HG02981 (cell line): ENCODE measurements around the gene ATF6.
"Not testable (repeated sequence)": the region's sequence is repeated elsewhere in the genome, so short reads cannot be mapped to it uniquely, and the experiment has no call there.

ENCODE experiments used
- ATAC-seq: cut with Tn5 transposase; IDR thresholded peaks from one replicate; pipeline ENCODE4 v1.9.1; 2021; ENCODE audit warnings: mild to moderate bottlenecking, moderate library complexity; ENCODE audit not compliant: unreplicated experiment

ATF6 gene

DNA sequence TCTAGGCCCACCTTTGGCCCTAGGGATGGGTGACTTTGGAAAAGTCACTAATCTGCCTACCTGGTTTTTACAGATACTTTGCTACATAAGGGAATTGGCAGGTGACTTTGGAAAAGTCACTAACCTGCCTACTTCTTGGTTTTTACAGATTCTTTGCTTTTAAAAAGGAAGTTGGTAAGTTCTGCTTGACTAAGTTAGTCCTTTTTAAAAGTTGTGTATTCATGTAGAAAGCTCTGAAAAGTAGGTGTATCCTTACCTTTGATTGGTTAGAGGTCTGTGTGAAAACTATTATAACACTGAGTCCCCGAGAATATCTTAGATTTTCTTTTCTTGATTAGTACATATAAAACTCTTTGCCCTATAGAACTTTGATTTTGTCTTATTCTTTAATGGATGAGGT is 12.4 kb downstream of the ATF6 start:
- ATAC-seq = no peak

DNA sequence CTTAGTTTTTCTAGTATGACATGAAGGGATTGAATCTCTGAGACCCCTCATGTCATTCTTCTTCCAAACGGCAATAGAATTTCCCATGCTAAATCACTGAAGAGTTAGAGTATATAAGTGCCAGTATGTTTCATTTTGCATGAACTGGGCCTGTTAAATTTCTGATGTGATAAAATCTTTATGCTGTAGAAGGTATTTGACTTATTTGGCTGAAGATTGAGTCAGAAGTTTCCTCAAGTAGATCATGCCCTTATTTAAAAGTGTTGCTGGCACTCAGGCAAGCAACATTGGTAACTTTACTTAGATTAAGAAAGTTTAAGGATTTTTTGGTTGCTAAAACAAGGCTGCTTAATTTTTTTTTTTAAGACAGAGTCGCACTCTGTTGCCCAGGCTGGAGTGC is 13.3 kb downstream of the ATF6 start:
- no peak for ATAC-seq

DNA sequence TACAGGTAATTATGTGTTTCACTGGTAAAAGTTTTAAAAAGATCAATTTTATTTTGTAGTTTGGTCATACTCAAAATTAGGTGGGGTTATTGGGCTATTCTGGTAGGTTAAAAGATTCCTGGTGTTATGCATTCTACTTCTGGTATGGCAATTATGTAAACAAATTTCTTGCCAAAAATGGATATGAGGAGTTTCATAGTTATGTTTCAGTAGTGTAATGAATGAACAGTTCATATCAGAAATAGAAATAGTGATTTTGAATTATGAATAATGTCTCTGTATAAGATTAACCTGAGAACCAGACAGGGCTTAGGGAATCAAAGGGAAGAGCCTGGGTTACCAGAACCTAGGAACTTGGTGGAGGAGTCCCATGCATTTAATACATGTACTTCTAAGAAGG is 15.9 kb downstream of the ATF6 start:
- ATAC-seq = peak; percentile 50

DNA sequence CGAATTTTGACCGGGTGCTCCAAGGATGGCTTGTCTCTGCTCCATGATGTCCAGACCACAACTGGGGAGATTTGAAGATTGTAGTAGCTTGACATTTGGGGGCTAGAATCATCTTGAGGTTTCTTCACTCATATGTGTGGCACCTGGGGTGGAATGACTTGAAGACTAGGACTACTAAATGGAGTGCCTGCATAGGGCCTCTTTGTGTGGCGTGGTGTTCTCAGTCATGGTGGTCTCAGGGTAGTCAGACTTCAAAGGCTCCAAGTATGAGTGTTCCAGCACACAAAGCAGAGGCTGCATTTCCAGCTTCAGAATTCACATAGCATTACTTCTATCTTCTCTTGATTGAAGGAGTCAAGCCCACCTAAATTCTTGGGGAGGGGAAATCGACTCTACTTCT is 16.8 kb downstream of the ATF6 start:
- no peak for ATAC-seq

DNA sequence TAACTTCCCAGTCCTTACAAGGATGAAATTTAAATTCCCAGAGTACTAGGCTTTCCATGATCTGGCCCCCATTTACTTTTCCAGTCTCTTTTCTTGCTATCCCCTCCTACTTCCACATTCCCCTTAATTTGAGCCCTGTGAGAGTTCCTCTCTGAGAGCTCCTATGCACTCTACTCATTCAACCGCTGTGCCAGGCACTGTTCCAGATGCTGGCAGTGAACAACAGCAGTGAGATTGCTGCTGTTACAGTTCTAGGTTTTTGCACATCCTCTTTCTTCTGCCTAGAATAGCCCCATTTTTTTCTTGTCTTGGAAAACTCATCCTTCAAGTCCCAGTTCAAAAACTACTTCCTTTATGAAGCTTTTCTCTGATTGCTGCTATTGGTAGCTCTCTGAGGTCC is 18.8 kb downstream of the ATF6 start:
- ATAC-seq = no peak

DNA sequence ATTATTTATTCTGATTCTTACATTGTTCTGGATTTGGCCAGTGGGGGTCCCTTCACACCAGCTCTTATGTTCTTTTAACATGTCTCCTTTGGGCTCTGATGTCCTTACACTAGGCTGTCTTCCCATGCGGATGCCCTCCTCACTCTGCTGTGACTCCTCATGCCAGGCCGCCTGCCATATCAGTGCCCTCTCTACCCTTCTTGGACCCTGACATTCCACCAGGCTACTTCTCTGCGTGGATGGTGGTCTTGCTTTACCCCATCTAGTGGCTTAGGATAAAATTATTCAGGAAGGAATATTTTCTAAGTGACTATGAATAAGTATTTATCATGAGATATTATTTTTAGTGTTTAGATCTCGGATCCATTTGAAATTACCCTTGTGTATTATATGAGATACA is 21.2 kb downstream of the ATF6 start:
- no peak for ATAC-seq

DNA sequence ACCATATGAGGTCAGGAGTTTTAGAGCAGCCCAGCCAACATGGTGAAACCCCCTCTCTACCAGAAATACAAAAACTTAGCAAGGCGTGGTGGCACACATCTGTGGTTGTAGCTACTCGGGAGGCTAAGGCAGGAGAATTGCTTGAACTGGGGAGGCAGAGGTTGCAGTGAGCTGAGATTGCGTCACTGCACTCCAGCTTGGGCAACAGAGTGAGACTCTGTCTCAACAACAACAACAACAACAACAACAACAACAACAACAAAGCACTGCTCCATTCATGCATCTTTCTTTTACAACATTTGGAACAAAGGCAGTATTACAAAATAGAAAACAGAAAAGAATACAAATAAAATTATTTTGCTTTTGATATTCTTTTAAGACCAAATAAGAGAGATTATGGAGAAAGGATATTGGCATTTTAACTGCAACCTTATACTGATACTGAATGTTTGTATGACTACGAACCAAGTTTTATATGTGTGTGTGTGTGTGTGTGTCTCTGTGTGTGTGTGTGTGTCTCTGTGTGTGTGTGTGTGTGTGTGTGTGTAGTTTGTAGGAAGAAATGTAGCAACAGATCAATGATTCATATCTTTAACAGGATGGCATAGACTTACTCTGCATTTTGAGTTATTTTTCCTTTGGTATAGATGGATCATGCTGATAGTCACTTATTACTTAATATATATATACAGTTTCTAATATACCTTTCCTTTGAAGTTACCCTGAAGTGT is 24.6 kb downstream of the ATF6 start:
- ATAC-seq = no peak

DNA sequence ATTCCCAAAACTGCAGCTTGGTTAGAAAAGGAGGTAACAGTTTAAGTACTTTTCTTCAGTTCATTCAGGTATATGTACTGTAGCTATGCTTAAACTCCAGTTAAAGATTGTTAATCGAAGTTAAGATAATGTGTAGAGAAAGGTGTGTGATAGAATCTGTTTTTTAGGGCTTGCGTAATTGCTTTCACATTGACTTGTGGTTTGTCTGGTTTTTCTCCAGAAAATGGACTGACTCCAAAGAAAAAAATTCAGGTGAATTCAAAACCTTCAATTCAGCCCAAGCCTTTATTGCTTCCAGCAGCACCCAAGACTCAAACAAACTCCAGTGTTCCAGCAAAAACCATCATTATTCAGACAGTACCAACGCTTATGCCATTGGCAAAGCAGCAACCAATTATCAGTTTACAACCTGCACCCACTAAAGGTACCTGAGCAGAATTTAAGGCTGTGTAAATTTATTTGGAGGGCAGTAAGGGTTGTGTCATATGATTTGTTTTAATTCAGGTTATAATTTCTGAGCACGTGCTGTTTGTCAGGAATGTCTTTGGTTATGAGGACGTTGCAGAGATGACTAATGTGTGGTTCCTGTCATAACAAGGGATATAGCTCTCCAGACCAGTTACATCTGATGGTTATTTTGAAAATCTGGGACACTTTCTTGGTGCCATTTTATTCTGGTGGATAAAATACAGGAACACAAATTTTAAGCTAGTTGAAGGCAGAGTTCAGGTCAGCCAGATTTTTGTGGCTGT is 26.0 kb downstream of the ATF6 start:
- ATAC-seq = no peak

DNA sequence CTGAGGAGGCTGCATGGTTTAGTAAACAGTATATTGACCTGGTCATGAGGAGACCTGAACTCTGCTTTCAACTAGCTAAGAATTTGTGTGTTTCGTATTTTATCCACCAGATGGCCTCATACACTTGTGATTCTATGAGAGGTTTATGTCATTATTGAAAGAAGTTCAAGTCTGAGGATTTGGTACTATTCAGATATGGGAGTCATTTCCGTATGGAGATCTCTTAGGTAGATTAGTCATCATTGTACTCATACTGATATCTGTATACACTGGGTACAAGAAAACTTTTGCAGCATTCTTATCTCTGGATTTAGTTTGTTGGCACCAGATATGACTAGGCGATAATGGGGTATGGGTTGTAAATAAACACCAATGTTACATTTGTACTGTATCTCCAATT is 26.6 kb downstream of the ATF6 start:
- ATAC-seq = peak; percentile 85

DNA sequence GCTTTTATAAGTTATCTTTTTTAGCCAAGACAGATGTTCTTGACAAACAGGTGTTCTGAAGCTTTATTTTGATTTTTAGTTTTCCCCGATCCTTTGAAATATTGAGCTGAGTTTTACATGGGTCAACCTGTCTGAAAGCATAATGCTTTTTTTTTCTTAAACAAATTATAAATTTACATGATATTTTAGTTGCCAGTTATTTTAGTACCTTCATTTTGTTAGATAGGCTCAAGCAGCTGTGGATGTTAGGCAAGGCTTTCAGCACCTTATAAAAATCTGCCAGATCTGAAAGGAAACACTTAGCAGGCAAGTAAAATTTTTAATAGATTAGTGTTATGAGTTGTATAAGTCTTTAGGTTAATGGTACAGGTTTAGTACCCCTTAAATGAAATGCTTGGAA is 33.7 kb downstream of the ATF6 start:
- no peak for ATAC-seq

DNA sequence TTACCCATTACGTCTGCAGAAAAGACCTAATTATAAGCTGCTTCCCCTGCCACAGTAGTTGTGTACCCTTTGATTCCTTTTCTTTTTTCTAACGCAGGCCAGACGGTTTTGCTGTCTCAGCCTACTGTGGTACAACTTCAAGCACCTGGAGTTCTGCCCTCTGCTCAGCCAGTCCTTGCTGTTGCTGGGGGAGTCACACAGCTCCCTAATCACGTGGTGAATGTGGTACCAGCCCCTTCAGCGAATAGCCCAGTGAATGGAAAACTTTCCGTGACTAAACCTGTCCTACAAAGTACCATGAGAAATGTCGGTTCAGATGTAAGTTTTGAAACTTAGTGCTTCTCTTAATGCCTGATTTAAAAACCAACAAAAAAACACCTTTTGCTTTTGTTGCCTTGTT is 35.8 kb downstream of the ATF6 start:
- no peak for ATAC-seq

DNA sequence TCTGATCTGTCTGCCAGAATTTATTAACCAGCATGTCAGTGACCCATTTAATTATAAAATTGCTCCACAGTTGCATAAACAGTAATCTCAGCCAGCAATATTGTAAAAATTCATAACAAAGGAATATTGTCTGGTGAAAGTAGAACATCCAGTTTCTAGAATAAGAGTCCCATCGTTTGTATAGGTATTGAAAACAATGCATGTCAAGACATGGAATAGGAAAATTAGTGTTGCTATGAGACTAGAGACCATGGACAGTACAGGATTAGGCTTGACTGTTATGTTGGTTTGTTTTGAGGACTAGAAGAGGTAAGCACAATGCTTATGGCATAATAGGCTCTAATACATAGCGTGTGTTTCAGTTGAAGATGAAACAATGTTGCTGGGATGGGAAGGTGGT is 37.1 kb downstream of the ATF6 start:
- no peak for ATAC-seq

DNA sequence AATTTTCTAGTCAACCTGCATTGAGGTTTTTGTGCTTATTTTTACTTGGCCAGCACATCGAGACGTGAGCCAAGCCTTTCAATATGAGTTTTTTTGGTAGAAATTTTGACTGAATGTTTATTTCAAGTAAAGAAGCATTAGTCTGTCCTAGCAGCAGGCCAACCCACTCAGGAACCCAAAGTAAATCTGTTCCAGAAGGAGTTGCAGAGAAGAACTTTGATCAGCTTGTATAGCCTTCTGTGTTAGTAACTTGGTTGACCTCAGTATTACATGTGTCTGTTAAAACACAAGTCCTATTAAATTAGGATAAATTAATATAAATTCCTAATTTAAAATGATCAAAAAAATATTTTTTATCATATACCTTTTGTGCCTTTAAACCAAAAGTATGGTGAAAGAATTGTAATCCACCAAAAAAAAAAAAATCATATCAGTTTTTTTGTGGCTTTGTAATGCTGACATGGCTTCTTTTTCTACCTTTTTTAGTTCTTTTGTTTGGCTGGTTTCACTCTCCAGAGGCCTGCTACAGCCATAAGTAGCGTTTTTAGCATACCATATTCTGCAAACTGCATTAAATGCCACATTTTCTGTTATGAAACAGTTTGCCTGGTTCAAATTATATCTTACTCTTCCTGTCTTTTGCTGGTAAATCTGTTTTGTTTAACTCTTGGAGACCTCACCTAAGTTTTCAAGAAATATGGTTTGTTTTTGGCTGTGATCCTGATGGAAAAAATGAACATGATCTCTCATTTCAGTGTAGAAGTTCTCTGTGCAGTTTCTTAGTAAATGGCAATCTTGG is 39.5 kb downstream of the ATF6 start:
- ATAC-seq = no peak

DNA sequence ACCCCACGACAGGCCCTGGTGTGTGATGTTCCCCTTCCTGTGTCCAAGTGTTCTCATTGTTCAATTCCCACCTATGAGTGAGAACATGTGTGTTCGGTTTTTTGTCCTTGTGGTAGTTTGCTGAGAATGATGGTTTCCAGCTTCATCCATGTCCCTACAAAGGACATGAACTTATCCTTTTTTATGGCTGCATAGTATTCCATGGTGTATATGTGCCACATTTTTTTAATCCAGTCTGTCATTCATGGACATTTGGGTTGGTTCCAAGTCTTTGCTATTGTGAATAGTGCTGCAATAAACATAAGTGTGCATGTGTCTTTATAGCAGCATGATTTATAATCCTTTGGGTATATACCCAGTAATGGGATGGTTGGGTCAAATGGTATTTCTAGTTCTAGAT is 43.1 kb downstream of the ATF6 start:
- ATAC-seq = not testable (repeated sequence)

DNA sequence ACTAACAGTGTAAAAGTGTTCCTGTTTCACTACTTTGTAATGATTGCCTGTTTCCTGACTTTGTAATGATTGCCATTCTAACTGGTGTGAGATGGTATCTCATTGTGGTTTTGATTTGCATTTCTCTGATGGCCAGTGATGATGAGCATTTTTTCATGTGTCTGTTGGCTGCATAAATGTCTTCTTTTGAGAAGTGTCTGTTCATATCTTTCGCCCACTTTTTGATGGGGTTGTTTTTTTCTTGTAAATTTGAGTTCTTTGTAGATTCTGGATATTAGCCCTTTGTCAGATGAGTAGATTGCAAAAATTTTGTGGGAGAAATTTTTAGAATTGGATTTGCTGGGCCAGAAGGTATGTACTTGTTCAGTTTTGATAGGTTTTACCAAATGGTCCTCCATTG is 43.5 kb downstream of the ATF6 start:
- ATAC-seq = not testable (repeated sequence)

DNA sequence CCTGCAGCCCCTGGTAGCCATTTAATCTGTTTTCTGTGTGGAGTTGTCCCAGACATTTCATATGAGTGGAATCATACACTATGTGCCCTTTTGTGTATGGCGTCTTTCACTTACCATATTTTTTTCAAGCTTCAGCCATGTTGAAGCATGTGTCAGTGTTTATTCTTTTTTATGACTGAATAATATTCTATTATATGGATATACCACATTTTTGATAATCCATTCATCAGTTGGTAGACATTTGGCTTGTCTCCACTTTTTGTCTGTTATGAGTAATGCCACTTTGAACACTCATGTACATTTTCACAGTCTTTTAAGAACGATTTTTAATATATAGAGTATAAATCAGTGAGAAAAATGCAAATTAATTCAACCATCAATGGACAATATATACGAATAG is 44.7 kb downstream of the ATF6 start:
- ATAC-seq = no peak

DNA sequence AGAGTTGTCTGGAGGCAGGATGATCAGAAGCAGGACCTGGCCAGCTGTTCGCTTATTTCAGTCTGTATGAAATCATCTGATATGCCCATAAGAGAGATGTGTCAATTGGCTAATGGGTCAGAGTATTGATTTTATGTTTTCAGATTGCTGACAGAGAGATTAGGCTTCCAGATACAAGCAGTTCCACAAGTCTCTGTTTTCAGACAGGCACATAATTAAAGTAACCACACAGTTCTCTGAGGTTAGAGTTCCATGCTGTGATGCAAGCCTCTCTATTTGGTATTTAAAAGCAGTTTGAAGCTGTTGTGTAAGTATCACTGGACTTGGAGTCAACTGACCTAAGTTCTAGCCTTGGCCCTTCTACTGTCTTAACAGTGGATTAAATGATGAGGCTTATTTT is 50.1 kb downstream of the ATF6 start:
- ATAC-seq = no peak

DNA sequence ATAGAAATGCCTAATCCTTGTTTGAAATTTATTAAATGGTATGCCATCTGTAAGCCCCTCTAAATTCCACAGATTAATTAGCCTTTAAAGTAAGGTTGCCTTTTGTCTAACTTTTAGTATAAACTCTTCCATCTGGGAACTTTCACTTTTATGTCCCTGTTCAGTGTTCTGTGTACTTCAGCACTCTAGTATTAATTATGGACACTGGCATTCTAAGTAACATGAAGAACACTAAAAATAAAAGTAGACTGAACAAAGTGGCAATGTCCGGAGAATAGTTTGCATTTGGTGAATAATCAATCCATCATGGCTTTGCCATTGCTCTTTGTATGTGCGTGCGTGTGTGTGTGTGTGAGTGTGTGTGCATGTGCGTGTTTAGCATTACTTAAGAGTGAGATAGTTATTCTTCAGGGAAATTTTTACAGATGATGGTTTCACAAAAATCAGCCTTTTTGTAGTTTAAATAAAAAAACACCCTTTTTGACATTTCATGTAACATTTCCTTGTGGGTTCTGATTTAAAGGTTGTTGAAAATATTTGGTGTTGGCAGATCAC is 51.1 kb downstream of the ATF6 start:
- ATAC-seq = no peak

DNA sequence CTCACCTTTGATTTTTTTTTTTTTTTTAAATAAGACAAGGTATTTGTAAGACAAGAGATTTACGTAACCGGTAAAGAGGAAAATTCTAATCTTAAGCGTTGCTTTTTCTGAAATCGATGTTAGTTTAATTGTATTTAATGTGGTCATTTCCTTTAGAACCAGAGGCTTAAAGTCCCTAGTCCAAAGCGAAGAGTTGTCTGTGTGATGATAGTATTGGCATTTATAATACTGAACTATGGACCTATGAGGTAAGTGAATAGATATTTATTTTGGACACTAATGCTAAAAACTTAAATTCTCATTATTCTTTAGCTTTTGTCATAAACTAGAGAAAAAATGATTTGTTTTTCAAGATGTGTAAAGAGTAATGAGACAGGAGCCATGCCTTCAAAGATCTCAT is 54.8 kb downstream of the ATF6 start:
- no peak for ATAC-seq

DNA sequence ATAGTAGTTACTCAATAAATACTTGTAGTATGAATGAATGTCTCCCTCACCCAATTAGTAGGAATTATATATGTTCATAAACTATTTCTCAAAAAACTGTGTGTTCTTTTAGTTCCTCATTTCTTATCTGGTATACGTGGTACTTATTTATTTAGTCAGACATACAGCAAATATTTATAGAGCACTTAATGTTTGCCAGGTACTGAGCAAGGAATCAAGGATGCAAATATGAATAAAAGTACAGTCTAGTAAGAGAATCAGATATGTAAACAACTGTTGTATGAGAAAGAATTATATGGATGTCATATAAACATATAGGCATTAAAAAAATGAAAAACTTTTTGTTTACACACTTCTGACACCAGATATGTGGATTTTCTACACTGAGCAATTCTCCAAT is 58.5 kb downstream of the ATF6 start:
- no peak for ATAC-seq

DNA sequence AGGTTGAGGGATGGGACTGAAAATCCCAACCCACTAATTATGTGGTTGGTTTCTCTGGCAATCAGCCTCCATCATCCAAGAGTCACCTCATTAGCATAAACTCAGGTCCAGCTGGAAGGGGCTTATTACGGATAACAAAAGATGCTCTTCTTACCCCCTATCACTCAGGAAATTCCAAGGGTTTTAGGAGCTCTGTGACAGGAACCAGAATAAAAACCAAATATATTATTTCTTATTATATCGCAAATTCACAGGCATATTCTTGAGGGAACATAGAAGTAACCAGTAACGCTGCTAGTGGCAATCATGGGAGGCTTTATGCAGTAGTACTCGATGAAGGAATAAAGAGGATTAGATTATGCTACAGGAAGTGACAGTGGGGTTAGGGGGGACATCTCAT is 59.7 kb downstream of the ATF6 start:
- ATAC-seq = no peak

DNA sequence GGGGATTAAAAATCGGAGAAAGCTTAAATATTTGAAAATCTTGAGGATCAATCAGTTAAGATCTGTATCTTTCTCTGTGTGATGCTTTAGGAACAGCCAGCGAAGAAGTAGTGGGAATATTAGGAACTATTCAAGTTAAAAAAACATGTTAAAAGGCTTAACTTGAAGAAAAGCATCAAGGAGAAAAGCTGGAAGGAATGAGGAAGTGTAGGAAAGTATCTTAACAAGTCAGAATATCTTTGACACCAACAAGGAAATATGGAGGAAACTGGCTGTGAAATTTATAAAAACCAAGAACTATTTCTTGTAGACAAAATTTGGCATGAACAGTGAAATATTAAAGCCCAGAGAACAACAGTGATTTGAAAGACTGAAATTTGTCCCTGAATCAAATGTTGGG is 60.4 kb downstream of the ATF6 start:
- ATAC-seq = no peak
